HCT116 (cell line): ENCODE results near the gene HIVEP1. TPM values are rescaled to one million over a fixed set of nuclear protein-coding genes. Genes with fewer than 3 reads are reported as not detected.

Experiments
- ATAC-seq: fragments of 200-7000 bp; cut with Tn5 transposase; 2 replicates; pipeline ENCODE4 v1.9.1; 2020; ENCODE audit warnings: mild to moderate bottlenecking, moderate library complexity
- BruUV-seq: library from RNA; stranded (reverse); fragments of 400-500 nt; replicated peaks from 2 replicates; lab custom pipeline; 2021; lab: Mats Ljungman, UMichigan
- CTCF ChIA-PET: fragments of 300-600 bp; sonication (Branson Sonifier 250); formaldehyde crosslinking; loops from one replicate; lab custom pipeline; 2021; ENCODE audit warnings: antibody characterized with exemption; lab: Charles Lee
- POLR2A ChIA-PET: fragments of 300-600, 350-600 bp; sonication (Branson Sonifier 250); formaldehyde crosslinking; loops from one replicate; lab custom pipeline; 2021; ENCODE audit warnings: antibody characterized with exemption; lab: Charles Lee
- RAD21 ChIA-PET, 2 experiments: fragments of 300-600 bp; sonication (Branson Sonifier 250); formaldehyde crosslinking; loops; one replicate each; lab custom pipeline; 2023; ENCODE audit warnings: low total read pairs in 2 of 2; ENCODE audit not compliant: uncharacterized antibody in 2 of 2, unreplicated experiment in 2 of 2, low non-redundant PET in 1 of 2; lab: Charles Lee
- DNase-seq: peaks from one replicate; pipeline ENCODE4 v3.0.0-alpha.2; 2010; ENCODE audit warnings: low read depth, low spot score
- H2AFZ ChIP-seq: fragments of 200-600 bp; shearing (Covaris generic), sonication (generic); 2 replicates; pipeline ENCODE4 v1.6.1; 2017; ENCODE audit warnings: low read depth, mixed run types, mixed read lengths, antibody characterized with exemption, low read length; ENCODE audit not compliant: poor library complexity, severe bottlenecking
- H3K27ac ChIP-seq: 2 replicates; pipeline ENCODE4 v1.5.1; 2012; ENCODE audit warnings: low read depth, low read length
- H3K27me3 ChIP-seq: fragments of 200-600 bp; sonication (generic); 2 replicates; pipeline ENCODE4 v1.6.1; 2016; ENCODE audit warnings: mixed run types, low read length, mixed read lengths; ENCODE audit not compliant: insufficient read depth
- H3K36me3 ChIP-seq, 2 experiments: fragments of 200-500 bp in 1 of 2; fragments of 200-600 bp in 1 of 2; sonication (Bioruptor generic) in 1 of 2; sonication (generic) in 1 of 2; 2 replicates each; pipeline versions ENCODE4 v1.5.1 to v1.6.1; 2014 to 2016; ENCODE audit warnings: low read length in 2 of 2, inconsistent platforms in 1 of 2, mixed read lengths in 1 of 2, mixed run types in 1 of 2; ENCODE audit not compliant: insufficient read depth in 2 of 2, control insufficient read depth in 1 of 2
- H3K4me1 ChIP-seq, 2 experiments: fragments of 200-600 bp in 1 of 2; sonication (generic) in 1 of 2; 2 replicates each; pipeline versions ENCODE4 v1.5.1 to v1.6.1; 2012 to 2017; ENCODE audit warnings: low read length in 2 of 2, inconsistent platforms in 1 of 2, mild to moderate bottlenecking in 1 of 2, mixed read lengths in 1 of 2, mixed run types in 1 of 2, moderate library complexity in 1 of 2; ENCODE audit not compliant: insufficient read depth in 2 of 2, control insufficient read depth in 1 of 2
- H3K4me2 ChIP-seq: fragments of 200-600 bp; sonication (generic); 2 replicates; pipeline ENCODE4 v1.6.1; 2017; ENCODE audit warnings: mixed run types, low read length, mixed read lengths
- H3K4me3 ChIP-seq, 2 experiments: fragments of 200-600 bp in 1 of 2; sonication (generic) in 1 of 2; replicated peaks in 1 of 2; 2 replicates each; pipeline ENCODE4 v1.5.1; 2011 to 2016; ENCODE audit warnings: low read length in 2 of 2, control low read depth in 1 of 2, low read depth in 1 of 2, mild to moderate bottlenecking in 1 of 2, mixed read lengths in 1 of 2, mixed run types in 1 of 2
- H3K79me2 ChIP-seq: fragments of 200-600 bp; sonication (generic); 2 replicates; pipeline ENCODE4 v1.6.1; 2017; ENCODE audit warnings: mild to moderate bottlenecking, mixed run types, low read length, moderate library complexity, mixed read lengths; ENCODE audit not compliant: insufficient read depth
- H3K9ac ChIP-seq: fragments of 200-600 bp; sonication (generic); 2 replicates; pipeline ENCODE4 v1.6.1; 2016; ENCODE audit warnings: low read length, mixed read lengths
- H3K9me2 ChIP-seq: fragments of 200-600 bp; sonication (generic), shearing (Covaris generic); 2 replicates; pipeline ENCODE4 v1.6.1; 2017; ENCODE audit warnings: mixed run types, mild to moderate bottlenecking, moderate library complexity; ENCODE audit not compliant: insufficient read depth
- H3K9me3 ChIP-seq, 2 experiments: fragments of 200-500 bp in 1 of 2; fragments of 200-600 bp in 1 of 2; sonication (Bioruptor generic) in 1 of 2; sonication (generic) in 1 of 2; 2 replicates each; pipeline ENCODE4 v1.6.1; 2014 to 2017; ENCODE audit warnings: low read length in 2 of 2, mixed read lengths in 2 of 2, inconsistent platforms in 1 of 2, low read depth in 1 of 2, mild to moderate bottlenecking in 1 of 2, mixed run types in 1 of 2, moderate library complexity in 1 of 2; ENCODE audit not compliant: control insufficient read depth in 1 of 2, insufficient read depth in 1 of 2
- H4K20me1 ChIP-seq: fragments of 200-600 bp; sonication (generic), shearing (Covaris generic); 2 replicates; pipeline ENCODE4 v1.6.1; 2017; ENCODE audit warnings: mixed run types, mild to moderate bottlenecking, moderate library complexity; ENCODE audit not compliant: insufficient read depth
- EGR1 ChIP-seq: IDR thresholded peaks from 2 replicates; pipeline ENCODE4 v1.6.1; 2012; ENCODE audit warnings: low read depth
- EZH2phosphoT487 ChIP-seq: fragments of 200-600 bp; IDR thresholded peaks from 2 replicates; pipeline ENCODE4 v1.6.1; 2018; ENCODE audit warnings: antibody characterized with exemption, borderline replicate concordance
- JUND ChIP-seq: IDR thresholded peaks from 2 replicates; pipeline ENCODE4 v1.6.1; 2012
- POLR2AphosphoS5 ChIP-seq: IDR thresholded peaks from 2 replicates; pipeline ENCODE4 v1.6.1; 2011; ENCODE audit warnings: mild to moderate bottlenecking, low read depth, low read length, moderate library complexity
- RAD21 ChIP-seq: IDR thresholded peaks from 2 replicates; pipeline ENCODE4 v1.6.1; 2012; ENCODE audit warnings: low read depth, mild to moderate bottlenecking
- YY1 ChIP-seq: IDR thresholded peaks from 2 replicates; pipeline ENCODE4 v1.6.1; 2011; ENCODE audit warnings: low read length, low read depth, moderate library complexity, mild to moderate bottlenecking; ENCODE audit not compliant: insufficient replicate concordance; ENCODE audit errors: extremely low read depth
- ZNF274 ChIP-seq: fragments of 200-500 bp; sonication (Bioruptor generic); IDR thresholded peaks from 2 replicates; pipeline ENCODE4 v1.6.1; 2014; ENCODE audit warnings: mild to moderate bottlenecking, low read depth, low read length, inconsistent platforms
- intact Hi-C: fragments of 100-400 bp; cut with micrococcal nuclease; formaldehyde crosslinking; loops from 2 replicates; pipeline ENCODE4 v1.10.0; 2022
- total RNA-seq: library from RNA; stranded (reverse); gene quantifications from one replicate; pipeline ENCODE4 v1.2.1, GENCODE V29; 2021; ENCODE audit not compliant: unreplicated experiment

Gene HIVEP1
- total RNA-seq, 1 experiment from 2014 or later = 11.2 TPM

GRCh38 chr6:11970114-11970513 lies 42.0 kb upstream of the HIVEP1 start (continued):
- no peak for TF ChIP-seq EGR1

- no peak for ATAC-seq
- Histone ChIP-seq H3K4me3 (no peak overlapping the region), H3K27me3 (no peaks in the 10 kb centered on the region), H3K27ac (no peak overlapping the region), H3K4me2 (no peak overlapping the region), H3K9me2 (no peaks in the 10 kb centered on the region), H2AFZ (no peak overlapping the region), H3K9ac (no peak overlapping the region), H4K20me1 (no peaks in the 10 kb centered on the region), H3K36me3 (no peaks in the 10 kb centered on the region), H3K79me2 (no peaks in the 10 kb centered on the region), H3K9me3 (no peaks in the 10 kb centered on the region), H3K4me1 (no peaks in the 10 kb centered on the region)
- intact Hi-C loops = no loop called here
- CTCF ChIA-PET = no interaction called here
- POLR2A ChIA-PET = no interaction called here
- no TSS peak for BruUV-seq
- TF ChIP-seq YY1 (no peak), EGR1 (no peak), RAD21 (no peak), POLR2AphosphoS5 (no peak)
- RAD21 ChIA-PET = no interaction called here
- no peak for DNase-seq
Observed at GRCh38 chr6:11971154-11971553, 41.0 kb upstream of the HIVEP1 start.

GRCh38 chr6:11972270-11972669 lies 39.8 kb upstream of the HIVEP1 start:
- no peaks in the 10 kb centered on the region for H3K9me2 ChIP-seq
- H4K20me1 ChIP-seq = no peaks in the 10 kb centered on the region
- ATAC-seq (no peak), DNase-seq (no peak)
- RAD21 ChIA-PET = no interaction called here
- no TSS peak for BruUV-seq
- H3K4me3 ChIP-seq = no peak overlapping the region
- no peaks in the 10 kb centered on the region for H3K4me1 ChIP-seq
- no peak overlapping the region for H3K27ac ChIP-seq
- no peaks in the 10 kb centered on the region for H3K36me3 ChIP-seq
- H3K4me2 ChIP-seq = no peak overlapping the region
- H2AFZ ChIP-seq = no peak overlapping the region
- TF ChIP-seq ZNF274 = no peak
- no peak for TF ChIP-seq EZH2phosphoT487
- no peak for TF ChIP-seq JUND
- intact Hi-C loops = no loop called here
- H3K9ac ChIP-seq = no peak overlapping the region
- CTCF ChIA-PET = no interaction called here
- no peaks in the 10 kb centered on the region for H3K9me3 ChIP-seq
- H3K79me2 ChIP-seq = no peaks in the 10 kb centered on the region
- POLR2A ChIA-PET = no interaction called here
- H3K27me3 ChIP-seq = no peaks in the 10 kb centered on the region
